K562 (cell line): ENCODE data around the gene GDF9. TPM values are rescaled to one million over a fixed set of nuclear protein-coding genes. Genes with fewer than 3 reads are reported as not detected.

ENCODE experiments used
- ATAC-seq: fragments of 200-7000 bp; cut with Tn5 transposase; 3 replicates; pipeline ENCODE4 v1.9.1; 2020; ENCODE audit warnings: moderate library complexity
- BruUV-seq: library from RNA; stranded (reverse); fragments of 400-500 nt; replicated peaks from 2 replicates; lab custom pipeline; 2021; lab: Mats Ljungman, UMichigan
- CTCF ChIA-PET: fragments of 300-600 bp; formaldehyde crosslinking; extraction: SDS; loops from one replicate; lab custom pipeline; 2021; ENCODE audit warnings: low intra/inter-chr PET ratio; lab: Yijun Ruan, JAX
- POLR2A ChIA-PET: fragments of 300-600, 350-650 bp; sonication (Branson Sonifier 250); formaldehyde crosslinking; extraction: SDS; loops from one replicate; lab custom pipeline; 2021; ENCODE audit warnings: antibody characterized with exemption, inconsistent platforms; lab: Yijun Ruan, JAX
- DNase-seq, 4 experiments: peaks; one replicate each; pipeline versions ENCODE4 v3.0.0 to v3.0.0-alpha.2; 2011 to 2018; ENCODE audit warnings: low spot score in 3 of 4, mixed read lengths in 3 of 4; ENCODE audit errors: extremely low read depth in 1 of 4
- FAIRE-seq: peaks from 2 replicates; lab custom pipeline; 2011; peaks lifted over from hg19 to GRCh38; lab: Jason Lieb, UNC
- H2AFZ ChIP-seq: 2 replicates; pipeline ENCODE4 v1.6.0; 2011; ENCODE audit warnings: low read depth, low read length, control low read depth, inconsistent platforms
- H3K27ac ChIP-seq: fragments of 200-600 bp; 3 replicates; pipeline ENCODE4 v1.8.0; 2011; ENCODE audit warnings: low read depth, mild to moderate bottlenecking, control low read depth, inconsistent platforms, low read length, moderate library complexity, mixed read lengths; ENCODE audit errors: extremely low read depth
- H3K27me3 ChIP-seq, 2 experiments: fragments of 300-600 bp in 1 of 2; 2 replicates in 1 of 2; 3 replicates in 1 of 2; pipeline versions ENCODE4 v1.6.0 to v1.8.0; 2011; ENCODE audit warnings: inconsistent platforms in 2 of 2, low read length in 2 of 2, mild to moderate bottlenecking in 1 of 2, mixed read lengths in 1 of 2, moderate library complexity in 1 of 2; ENCODE audit not compliant: control insufficient read depth in 2 of 2, insufficient read depth in 2 of 2
- H3K36me3 ChIP-seq: fragments of 300-600 bp; 3 replicates; pipeline ENCODE4 v1.8.0; 2011; ENCODE audit warnings: mild to moderate bottlenecking, low read length, inconsistent platforms; ENCODE audit not compliant: control insufficient read depth, insufficient read depth
- H3K4me1 ChIP-seq, 2 experiments: fragments of 200-600 bp in 1 of 2; replicated peaks in 1 of 2; 2 replicates in 1 of 2; 3 replicates in 1 of 2; pipeline versions ENCODE4 v1.5.1 to v1.8.0; 2011; ENCODE audit warnings: inconsistent platforms in 2 of 2, low read length in 2 of 2, mild to moderate bottlenecking in 1 of 2, mixed read lengths in 1 of 2, moderate library complexity in 1 of 2; ENCODE audit not compliant: control insufficient read depth in 2 of 2, insufficient read depth in 2 of 2
- H3K4me2 ChIP-seq: 2 replicates; pipeline ENCODE4 v1.6.1; 2011; ENCODE audit warnings: low read length, control low read depth, inconsistent platforms, mixed read lengths; ENCODE audit not compliant: insufficient read depth
- H3K4me3 ChIP-seq: fragments of 200-600 bp; sonication (generic), shearing (Covaris generic); 2 replicates; pipeline ENCODE4 v1.5.1; 2016; ENCODE audit warnings: control low read depth, inconsistent platforms
- H3K79me2 ChIP-seq: fragments of 200-600 bp; 3 replicates; pipeline ENCODE4 v1.8.0; 2011; ENCODE audit warnings: low read length, inconsistent platforms; ENCODE audit not compliant: control insufficient read depth, insufficient read depth
- H3K9ac ChIP-seq, 2 experiments: 2 replicates each; pipeline versions ENCODE4 v1.6.0 to v1.6.1; 2011; ENCODE audit warnings: low read depth in 2 of 2, low read length in 2 of 2, control low read depth in 1 of 2, inconsistent platforms in 1 of 2, mild to moderate bottlenecking in 1 of 2, mixed read lengths in 1 of 2; ENCODE audit not compliant: insufficient read depth in 1 of 2
- H3K9me1 ChIP-seq: one replicate; pipeline ENCODE4 v1.6.0; 2011; ENCODE audit warnings: inconsistent platforms, mild to moderate bottlenecking, low read length, moderate library complexity; ENCODE audit not compliant: control insufficient read depth, insufficient read depth
- H3K9me3 ChIP-seq: replicated peaks from 2 replicates; pipeline ENCODE4 v1.5.1; 2011; ENCODE audit warnings: low read depth, low read length, inconsistent platforms; ENCODE audit not compliant: control insufficient read depth, insufficient read depth
- H4K20me1 ChIP-seq: replicated peaks from 2 replicates; pipeline ENCODE4 v1.6.1; 2011; ENCODE audit warnings: low read length, inconsistent platforms, mixed read lengths; ENCODE audit not compliant: control insufficient read depth, insufficient read depth
- CBX5 ChIP-seq: IDR thresholded peaks from 2 replicates; pipeline ENCODE4 v1.6.1; 2014; ENCODE audit warnings: low read depth, borderline replicate concordance
- DACH1 ChIP-seq: fragments of 450-650 bp; IDR thresholded peaks from 2 replicates; pipeline ENCODE4 v1.6.1; 2018; ENCODE audit not compliant: partially characterized antibody
- ETS2 ChIP-seq: IDR thresholded peaks from 2 replicates; pipeline ENCODE4 v1.6.1; 2016; ENCODE audit warnings: borderline replicate concordance, missing genetic modification characterization, mild to moderate bottlenecking, moderate library complexity, missing compliant biosample characterization; ENCODE audit not compliant: poor library complexity, severe bottlenecking
- MBD1 ChIP-seq: fragments of 250-450 bp; sonication (Bioruptor Pico); IDR thresholded peaks from 2 replicates; pipeline ENCODE4 v1.8.0; 2022; ENCODE audit warnings: inconsistent platforms
- NFRKB ChIP-seq: fragments of 450-650 bp; IDR thresholded peaks from 2 replicates; pipeline ENCODE4 v1.6.1; 2016; ENCODE audit warnings: low read depth
- NR2C2 ChIP-seq, 2 experiments: fragments of 200-800 bp in 1 of 2; sonication (Bioruptor generic) in 1 of 2; sonication (generic) in 1 of 2; formaldehyde crosslinking in 1 of 2; IDR thresholded peaks; 2 replicates each; pipeline versions ENCODE4 v1.6.1 to v1.8.0; 2016 to 2022; ENCODE audit warnings: mild to moderate bottlenecking in 1 of 2, missing compliant biosample characterization in 1 of 2, missing genetic modification characterization in 1 of 2, missing genetic modification reagents in 1 of 2
- PHB ChIP-seq: fragments of 250-450 bp; sonication (Bioruptor Pico); IDR thresholded peaks from 2 replicates; pipeline ENCODE4 v1.5.0; 2021
- SMARCA4 ChIP-seq: fragments of 450-650 bp; IDR thresholded peaks from 2 replicates; pipeline ENCODE4 v1.6.1; 2016
- SMARCA5 ChIP-seq: fragments of 450-650 bp; IDR thresholded peaks from 2 replicates; pipeline ENCODE4 v1.6.1; 2016
- ZBTB17 ChIP-seq: fragments of 450-650 bp; formaldehyde crosslinking; IDR thresholded peaks from 2 replicates; pipeline ENCODE4 v1.4.0; 2020; ENCODE audit warnings: mild to moderate bottlenecking
- ZNF609 ChIP-seq: sonication (generic); formaldehyde crosslinking; IDR thresholded peaks from 2 replicates; pipeline ENCODE4 v1.8.1; 2023; ENCODE audit warnings: missing genetic modification reagents, mild to moderate bottlenecking, borderline replicate concordance
- WGBS: fragments of 100-300 bp; shearing (Covaris generic); methylation state at CpG from one replicate; pipeline ENCODE4 v1.1.6; 2016; ENCODE audit warnings: low coverage, mixed read lengths; ENCODE audit not compliant: insufficient coverage; ENCODE audit errors: missing lambda C conversion rate; 5-methylcytosine and 5-hydroxymethylcytosine counted together
- in situ Hi-C: fragments of 300-500 bp; cut with MboI; formaldehyde crosslinking; loops from 4 replicates; pipeline ENCODE4 v1.15.0; 2018; ENCODE audit warnings: inconsistent platforms, mixed read lengths
- intact Hi-C: fragments of 100-400 bp; cut with micrococcal nuclease; formaldehyde crosslinking; loops from 2 replicates; pipeline ENCODE4 v1.14.2; 2022
- polyA plus RNA-seq, 8 experiments: library from polyadenylated mRNA; depleted of rRNA in 4 of 8; stranded (reverse) in 5 of 8; unstranded in 3 of 8; fragments of >200 nt; fragmentation: Nextera tagmentation in 2 of 8; fragmentation: Illumina TruSeq in 1 of 8; extraction: Ambion mirVana in 2 of 8; extraction: Trizol in 1 of 8; gene quantifications; 2 replicates each; pipeline versions ENCODE4 v1.2.1 to v1.2.3, GENCODE V29; 2011 to 2014; ENCODE audit warnings: inconsistent platforms in 1 of 8, missing spikeins in 1 of 8
- total RNA-seq, 7 experiments: library from RNA; depleted of rRNA in 6 of 7; stranded (reverse); fragments of >200 nt in 6 of 7; fragmentation: Illumina TruSeq in 2 of 7; extraction: Trizol in 2 of 7; gene quantifications; 2 replicates each; pipeline versions ENCODE4 v1.2.1 to v1.2.3, GENCODE V29; 2011 to 2021; ENCODE audit warnings: low replicate concordance in 1 of 7

GDF9 gene
- total and polyA plus RNA-seq, 9 of the 15 experiments (the other 6 are each of a cell fraction or from before 2014, with no cell fraction given): 0.10 to 0.70 (median 0.20) TPM; not detected in 1

GRCh38 chr5:132865668-132866341 lies 464 bp downstream of the GDF9 start:
- no peaks in the 10 kb centered on the region for H3K27me3 ChIP-seq
- in situ Hi-C loops (no loop called here), intact Hi-C loops (loop anchor here (1.0 to 2.0 kb wide), 2 partner anchors 36 to 59 kb away; partner anchors contain the start of gene SHROOM1)
- H2AFZ ChIP-seq: peak overlapping the region; percentile 83
- H3K4me3 ChIP-seq: peak overlapping the region; percentile 98
- whole genome bisulfite sequencing: 25% methylated on average over 30 of the region's 30 CpGs
- POLR2A ChIA-PET: interaction anchor here (0.6 to 3.9 kb wide), 12 partner anchors 9 to 199 kb away, joined by 3 to 25 read pairs (median 4); partner anchors contain the start of gene SHROOM1
- peak overlapping the region; percentile 97 to 100 for H3K9ac ChIP-seq
- DNase-seq: no peak
- no peak for ATAC-seq
- peaks cover 23% of the 10 kb centered on the region for H3K79me2 ChIP-seq
- peak overlapping the region; percentile 98 for H3K4me2 ChIP-seq
- peaks cover 38% of the 10 kb centered on the region for H3K36me3 ChIP-seq
- peak; percentile 46 for FAIRE-seq
- H4K20me1 ChIP-seq: no peaks in the 10 kb centered on the region; the same call in 1 of the 2 replicates
- H3K9me3 ChIP-seq: no peaks in the 10 kb centered on the region
- BruUV-seq: TSS peak; percentile 98
- H3K9me1 ChIP-seq: no peaks in the 10 kb centered on the region
- CTCF ChIA-PET: interaction anchor here (0.8 kb wide), 1 partner anchor 36 kb away, joined by 3 read pairs; the partner anchor contains the start of gene SHROOM1
- peaks cover 12 to 17% of the 10 kb centered on the region in 2 experiments for H3K4me1 ChIP-seq
- peak overlapping the region; percentile 95 for H3K27ac ChIP-seq
- peak; percentile 77 for TF ChIP-seq ZBTB17 (CRISPR knock-in tag)
- TF ChIP-seq SMARCA5: no peak
- TF ChIP-seq MBD1 (CRISPR knock-in tag): no peak
- no peak for TF ChIP-seq ETS2
- 0 out of 2 replicates have a peak, but pooled peaks have one; percentile 65 for TF ChIP-seq PHB
- no peak for TF ChIP-seq CBX5
- peak; percentile 13 for TF ChIP-seq DACH1
- peak; percentile 38; the same call in 1 of the 2 replicates for TF ChIP-seq NFRKB
- no peak for TF ChIP-seq NR2C2 (CRISPR knock-in tag; IDR thresholded peaks at IDR 0.05)
- no peak for TF ChIP-seq NR2C2 (tag; IDR thresholded peaks at IDR 0.05)
- no peak for TF ChIP-seq ZNF609 (CRISPR knock-in tag)
- TF ChIP-seq SMARCA4: no peak
